ENCODE results near the gene CCL19. TPM values are rescaled to one million over a fixed set of nuclear protein-coding genes. Genes with fewer than 3 reads are reported as not detected.
A peak's percentile ranks its signal among the peaks of the same experiment; 100 is the strongest.

The CCL19 gene
- total RNA-seq, 2 donors from 2014 or later: not detected

DNA sequence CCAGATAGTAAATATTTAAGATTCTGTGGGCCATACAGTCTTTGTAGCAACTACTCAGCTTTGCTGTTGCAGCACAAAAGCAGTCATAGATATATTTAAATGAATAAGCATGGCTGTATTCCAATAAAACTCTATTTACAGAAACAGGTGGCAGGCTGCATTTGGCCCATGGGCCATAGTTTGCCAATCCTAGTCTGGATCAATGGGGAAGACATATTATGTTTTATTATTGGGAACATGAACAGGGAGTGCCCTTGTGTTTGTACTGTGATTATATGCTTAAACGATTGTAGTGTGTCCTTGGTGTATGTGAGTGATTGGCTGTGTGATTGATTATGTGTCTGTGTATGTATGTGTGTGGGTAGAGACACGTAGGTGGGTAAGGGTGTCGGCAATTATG lies 16.6 kb downstream of the CCL19 start:
- H3K36me3 ChIP-seq (ENCODE audit: control insufficient read depth, insufficient read depth, low read length): peaks cover 8% of the 10 kb centered on the region
- H3K9me3 Mint-ChIP-seq: peaks cover 12% of the 10 kb centered on the region
- DNase-seq: no peak
- H3K27me3 Mint-ChIP-seq (ENCODE audit: insufficient read depth): peaks cover 9% of the 10 kb centered on the region
- H3K4me3 ChIP-seq (ENCODE audit: low read length): no peak overlapping the region
- H3K36me3 Mint-ChIP-seq (ENCODE audit: low read depth): peaks cover 19% of the 10 kb centered on the region
- TF ChIP-seq, protein P1, sequence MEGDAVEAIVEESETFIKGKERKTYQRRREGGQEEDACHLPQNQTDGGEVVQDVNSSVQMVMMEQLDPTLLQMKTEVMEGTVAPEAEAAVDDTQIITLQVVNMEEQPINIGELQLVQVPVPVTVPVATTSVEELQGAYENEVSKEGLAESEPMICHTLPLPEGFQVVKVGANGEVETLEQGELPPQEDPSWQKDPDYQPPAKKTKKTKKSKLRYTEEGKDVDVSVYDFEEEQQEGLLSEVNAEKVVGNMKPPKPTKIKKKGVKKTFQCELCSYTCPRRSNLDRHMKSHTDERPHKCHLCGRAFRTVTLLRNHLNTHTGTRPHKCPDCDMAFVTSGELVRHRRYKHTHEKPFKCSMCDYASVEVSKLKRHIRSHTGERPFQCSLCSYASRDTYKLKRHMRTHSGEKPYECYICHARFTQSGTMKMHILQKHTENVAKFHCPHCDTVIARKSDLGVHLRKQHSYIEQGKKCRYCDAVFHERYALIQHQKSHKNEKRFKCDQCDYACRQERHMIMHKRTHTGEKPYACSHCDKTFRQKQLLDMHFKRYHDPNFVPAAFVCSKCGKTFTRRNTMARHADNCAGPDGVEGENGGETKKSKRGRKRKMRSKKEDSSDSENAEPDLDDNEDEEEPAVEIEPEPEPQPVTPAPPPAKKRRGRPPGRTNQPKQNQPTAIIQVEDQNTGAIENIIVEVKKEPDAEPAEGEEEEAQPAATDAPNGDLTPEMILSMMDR (conservative IDR thresholded peaks at IDR 0.05): no peak
- H3K27me3 ChIP-seq (ENCODE audit: control insufficient read depth, insufficient read depth, low read length, poor library complexity, severe bottlenecking): no peaks in the 10 kb centered on the region
- no peak overlapping the region for H3K9ac ChIP-seq (ENCODE audit: extremely low read depth, low read length, poor library complexity, severe bottlenecking)
- H3K9me3 ChIP-seq (ENCODE audit: control insufficient read depth, low read length): peaks cover 8% of the 10 kb centered on the region
- H3K4me3 Mint-ChIP-seq: no peak overlapping the region
- 91 to 100% methylated on average over 1 to 3 of the region's 3 CpGs for WGBS, 2 experiments (ENCODE audit: insufficient coverage in 1 of 2, insufficient read length in 1 of 2)
- H3K27ac Mint-ChIP-seq: no peak overlapping the region
- H3K4me1 Mint-ChIP-seq: peaks cover 8% of the 10 kb centered on the region
- no peak overlapping the region for H3K27ac ChIP-seq (ENCODE audit: low read depth, low read length)
- H3K4me1 ChIP-seq (ENCODE audit: control insufficient read depth, insufficient read depth, low read length): no peaks in the 10 kb centered on the region

DNA sequence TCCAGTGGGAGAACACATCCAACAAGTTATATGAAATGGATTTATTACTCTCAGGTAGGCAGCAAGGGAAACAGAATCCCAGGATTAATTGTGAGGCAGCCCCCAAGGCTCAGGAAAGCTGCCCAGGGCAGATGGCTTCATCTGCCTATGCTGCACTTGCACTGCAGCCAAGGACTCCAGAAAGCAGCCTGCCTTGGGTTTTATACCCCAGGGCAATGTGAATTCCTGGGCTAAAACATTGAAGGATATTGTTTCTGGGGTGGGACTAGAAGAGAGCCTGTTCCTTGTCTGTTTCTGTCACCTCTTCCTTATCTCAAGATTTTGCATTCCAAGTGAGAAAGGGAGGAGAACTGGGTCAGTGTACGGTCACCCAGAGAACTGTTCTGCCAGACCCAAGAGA lies 19.8 kb downstream of the CCL19 start:
- Mint-ChIP-seq H3K4me3 (no peak overlapping the region), H3K27ac (no peak overlapping the region), H3K9me3 (peaks cover 16% of the 10 kb centered on the region), H3K36me3 (ENCODE audit: low read depth) (peaks cover 20% of the 10 kb centered on the region), H3K27me3 (ENCODE audit: insufficient read depth) (peaks cover 9% of the 10 kb centered on the region), H3K4me1 (peaks cover 26% of the 10 kb centered on the region)
- Histone ChIP-seq H3K4me1 (ENCODE audit: control insufficient read depth, insufficient read depth, low read length) (peaks cover 7% of the 10 kb centered on the region), H3K27ac (ENCODE audit: low read depth, low read length) (no peak overlapping the region), H3K27me3 (ENCODE audit: control insufficient read depth, insufficient read depth, low read length, poor library complexity, severe bottlenecking) (no peaks in the 10 kb centered on the region), H3K4me3 (ENCODE audit: low read length) (no peak overlapping the region), H3K36me3 (ENCODE audit: control insufficient read depth, insufficient read depth, low read length) (peaks cover 13% of the 10 kb centered on the region), H3K9me3 (ENCODE audit: control insufficient read depth, low read length) (peaks cover 13% of the 10 kb centered on the region), H3K9ac (ENCODE audit: extremely low read depth, low read length, poor library complexity, severe bottlenecking) (no peak overlapping the region)
- WGBS, 2 experiments (ENCODE audit: insufficient coverage in 1 of 2, insufficient read length in 1 of 2): 100% methylated on average over 1 of the region's 1 CpG; no CpG with 5 or more reads in 1 of the 2 experiments
- TF ChIP-seq, protein P1 (conservative IDR thresholded peaks at IDR 0.05): no peak
- DNase-seq: no peak

DNA sequence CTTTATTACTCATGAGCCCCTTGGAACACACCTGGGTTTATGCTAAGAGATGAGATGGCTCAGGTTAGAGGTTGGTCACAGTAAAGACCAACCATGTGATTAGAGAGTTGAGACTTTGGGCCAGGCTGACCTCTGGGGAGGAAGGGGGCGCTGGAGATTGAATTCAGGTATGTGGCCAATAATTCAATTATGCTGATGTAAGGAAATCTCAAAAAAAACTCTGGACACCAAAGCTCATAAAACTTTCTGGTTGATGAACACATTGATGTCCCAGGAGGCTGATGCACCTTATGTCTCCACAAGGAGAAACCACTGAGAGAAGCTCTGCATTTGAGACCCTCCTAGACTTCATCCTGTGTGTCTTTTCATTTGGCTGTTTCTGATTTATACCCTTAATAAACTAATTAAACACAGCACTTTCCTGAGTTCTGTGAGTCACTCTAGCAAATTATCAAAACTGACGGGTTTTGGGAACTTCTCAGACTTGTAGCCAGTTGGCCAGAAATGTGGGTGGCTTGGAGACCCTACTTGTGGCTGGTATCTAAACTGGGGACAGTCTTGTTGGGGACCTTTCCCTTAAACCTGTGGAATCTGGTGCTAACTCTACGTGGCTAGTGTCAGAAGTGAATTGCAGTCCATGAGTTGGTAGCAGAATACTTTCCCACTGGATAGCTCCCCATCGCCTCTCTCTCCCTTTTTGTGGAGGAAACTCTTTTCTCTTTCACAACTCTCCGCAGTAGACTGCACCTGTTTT lies 21.1 kb downstream of the CCL19 start:
- Histone ChIP-seq H3K9ac (ENCODE audit: extremely low read depth, low read length, poor library complexity, severe bottlenecking) (no peak overlapping the region), H3K9me3 (ENCODE audit: control insufficient read depth, low read length) (peaks cover 13% of the 10 kb centered on the region), H3K4me3 (ENCODE audit: low read length) (peak overlapping the region; percentile 62), H3K36me3 (ENCODE audit: control insufficient read depth, insufficient read depth, low read length) (peaks cover 13% of the 10 kb centered on the region), H3K4me1 (ENCODE audit: control insufficient read depth, insufficient read depth, low read length) (peaks cover 7% of the 10 kb centered on the region), H3K27ac (ENCODE audit: low read depth, low read length) (no peak overlapping the region), H3K27me3 (ENCODE audit: control insufficient read depth, insufficient read depth, low read length, poor library complexity, severe bottlenecking) (no peaks in the 10 kb centered on the region)
- H3K27ac Mint-ChIP-seq: no peak overlapping the region
- H3K4me3 Mint-ChIP-seq: no peak overlapping the region
- H3K9me3 Mint-ChIP-seq: peaks cover 16% of the 10 kb centered on the region
- H3K36me3 Mint-ChIP-seq (ENCODE audit: low read depth): peaks cover 20% of the 10 kb centered on the region
- DNase-seq: no peak
- peaks cover 26% of the 10 kb centered on the region for H3K4me1 Mint-ChIP-seq
- 94 to 96% methylated on average over 3 to 5 of the region's 5 CpGs for WGBS, 2 experiments (ENCODE audit: insufficient coverage in 1 of 2, insufficient read length in 1 of 2)
- TF ChIP-seq, protein P1 (conservative IDR thresholded peaks at IDR 0.05): no peak
- H3K27me3 Mint-ChIP-seq (ENCODE audit: insufficient read depth): peaks cover 9% of the 10 kb centered on the region
